ENCODE measurements around the gene BDH1. TPM values are rescaled to one million over a fixed set of nuclear protein-coding genes. Genes with fewer than 3 reads are reported as not detected.

BDH1 gene
- total RNA-seq, 1 donor from 2014 or later, result not detected

DNA sequence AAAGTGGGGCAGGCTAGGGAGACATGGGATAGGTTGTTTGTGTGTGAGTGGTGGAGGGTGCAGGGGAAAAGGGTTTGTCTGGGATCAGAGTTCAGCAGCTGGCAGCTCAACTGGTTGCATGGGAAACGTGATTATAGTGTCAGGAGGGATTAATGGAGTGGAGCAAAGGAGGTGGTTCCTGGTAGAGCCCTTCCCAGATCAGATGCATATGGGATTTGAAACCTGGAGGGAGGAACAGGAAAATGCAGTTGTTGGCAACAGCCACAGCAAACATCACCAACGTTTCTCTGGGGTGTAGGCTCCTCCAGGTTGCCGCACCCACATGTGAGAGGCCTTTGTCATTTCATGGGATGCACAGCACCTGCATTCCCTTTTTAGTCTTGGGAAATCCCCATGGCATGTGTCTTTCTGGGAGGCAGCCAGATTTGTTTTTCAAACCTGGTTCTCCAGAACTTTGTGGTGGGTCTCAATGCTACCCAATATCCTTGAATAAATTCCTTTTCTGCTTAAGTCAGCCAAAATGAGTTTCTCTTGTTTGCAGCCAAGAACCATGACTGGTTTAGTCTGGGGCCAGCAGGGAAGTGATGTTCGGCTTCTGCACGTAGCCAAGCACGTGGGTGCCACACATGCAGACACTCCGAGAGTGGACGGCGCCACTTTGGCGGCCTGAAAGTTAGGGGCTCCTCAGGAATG, 61.3 kb downstream of the BDH1 start:
- H3K27me3 ChIP-seq, result no peaks in the 10 kb centered on the region
- intact Hi-C loops (cut with DNase I), result no loop called here
- TF ChIP-seq, protein P1, sequence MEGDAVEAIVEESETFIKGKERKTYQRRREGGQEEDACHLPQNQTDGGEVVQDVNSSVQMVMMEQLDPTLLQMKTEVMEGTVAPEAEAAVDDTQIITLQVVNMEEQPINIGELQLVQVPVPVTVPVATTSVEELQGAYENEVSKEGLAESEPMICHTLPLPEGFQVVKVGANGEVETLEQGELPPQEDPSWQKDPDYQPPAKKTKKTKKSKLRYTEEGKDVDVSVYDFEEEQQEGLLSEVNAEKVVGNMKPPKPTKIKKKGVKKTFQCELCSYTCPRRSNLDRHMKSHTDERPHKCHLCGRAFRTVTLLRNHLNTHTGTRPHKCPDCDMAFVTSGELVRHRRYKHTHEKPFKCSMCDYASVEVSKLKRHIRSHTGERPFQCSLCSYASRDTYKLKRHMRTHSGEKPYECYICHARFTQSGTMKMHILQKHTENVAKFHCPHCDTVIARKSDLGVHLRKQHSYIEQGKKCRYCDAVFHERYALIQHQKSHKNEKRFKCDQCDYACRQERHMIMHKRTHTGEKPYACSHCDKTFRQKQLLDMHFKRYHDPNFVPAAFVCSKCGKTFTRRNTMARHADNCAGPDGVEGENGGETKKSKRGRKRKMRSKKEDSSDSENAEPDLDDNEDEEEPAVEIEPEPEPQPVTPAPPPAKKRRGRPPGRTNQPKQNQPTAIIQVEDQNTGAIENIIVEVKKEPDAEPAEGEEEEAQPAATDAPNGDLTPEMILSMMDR (IDR thresholded peaks at IDR 0.05), result no peak
- no peaks in the 10 kb centered on the region for H3K36me3 ChIP-seq
- no peaks in the 10 kb centered on the region for H3K9me3 ChIP-seq
- no peak overlapping the region for H3K4me3 ChIP-seq
- H3K4me1 ChIP-seq, result peaks cover 3 to 16% of the 10 kb centered on the region in 2 donors
- no peak overlapping the region for H3K27ac ChIP-seq
- DNase-seq (ENCODE audit: low spot score in 2 of 2), result no peak

DNA sequence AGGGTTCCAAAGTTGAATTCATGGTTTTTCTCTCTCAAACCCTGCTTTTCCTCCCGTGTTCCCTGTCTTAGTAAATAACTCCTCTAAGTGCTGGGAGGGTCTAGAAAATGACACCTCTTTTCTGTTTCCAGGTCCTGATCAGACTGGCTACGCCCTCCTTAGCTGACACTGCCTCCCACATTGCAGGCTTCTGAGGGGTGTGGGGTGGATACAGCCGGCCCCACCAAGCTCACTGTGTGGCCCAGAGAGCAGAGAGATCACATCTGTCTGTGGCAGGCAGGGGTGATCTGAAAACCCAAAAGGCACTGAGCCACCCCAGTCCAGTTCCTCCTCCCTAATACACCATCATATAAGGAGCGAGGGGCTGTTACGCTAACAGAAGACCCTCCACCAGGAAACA, 62.7 kb downstream of the BDH1 start:
- no peak overlapping the region for H3K4me3 ChIP-seq
- no peaks in the 10 kb centered on the region for H3K27me3 ChIP-seq
- intact Hi-C loops (cut with DNase I), result no loop called here
- DNase-seq (ENCODE audit: low spot score in 2 of 2), result no peak
- no peaks in the 10 kb centered on the region for H3K9me3 ChIP-seq
- H3K36me3 ChIP-seq, result no peaks in the 10 kb centered on the region
- peaks cover 3 to 16% of the 10 kb centered on the region in 2 donors for H3K4me1 ChIP-seq
- TF ChIP-seq, protein P1 (IDR thresholded peaks at IDR 0.05), result no peak
- no peak overlapping the region for H3K27ac ChIP-seq

DNA sequence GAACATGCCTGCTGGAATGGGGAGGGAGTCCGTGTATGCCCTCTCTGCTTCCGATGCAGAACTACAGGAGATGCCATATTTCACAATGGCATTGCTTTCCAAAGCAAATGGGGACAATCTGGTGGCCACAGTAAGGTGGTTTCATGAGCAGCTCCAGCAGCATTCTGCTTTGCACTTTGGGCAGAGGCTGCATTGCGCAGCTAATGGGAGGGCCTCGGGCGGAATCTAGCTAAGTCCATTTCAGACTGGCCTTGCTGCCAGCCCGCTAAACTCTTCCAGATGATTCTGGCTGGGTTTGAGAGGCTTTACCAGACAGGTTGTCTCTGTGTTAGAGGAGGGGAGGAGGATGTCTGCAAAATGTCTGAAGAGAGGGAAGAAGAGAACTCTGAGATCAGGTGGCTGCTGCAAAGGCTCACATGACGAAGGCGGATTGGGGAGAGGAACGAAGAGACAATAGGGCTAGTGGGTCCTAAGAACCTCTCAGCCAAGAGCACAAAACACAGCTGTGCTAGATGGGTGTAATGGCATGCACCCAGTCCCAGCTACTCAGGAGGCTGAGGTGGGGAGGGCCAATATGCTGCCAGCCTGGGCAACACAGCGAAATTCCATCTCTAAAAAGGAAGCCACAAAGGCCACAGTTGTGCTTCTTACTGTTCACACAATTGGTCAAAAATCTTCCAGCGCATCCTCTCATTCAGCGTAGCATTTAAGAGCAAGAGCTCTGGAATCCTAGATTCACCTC, 63.7 kb downstream of the BDH1 start:
- Histone ChIP-seq H3K9me3 (no peaks in the 10 kb centered on the region), H3K27me3 (no peaks in the 10 kb centered on the region), H3K4me1 (peaks cover 3 to 16% of the 10 kb centered on the region in 2 donors), H3K36me3 (no peaks in the 10 kb centered on the region), H3K27ac (no peak overlapping the region), H3K4me3 (no peak overlapping the region)
- DNase-seq (ENCODE audit: low spot score in 2 of 2), result no peak
- intact Hi-C loops (cut with DNase I), result no loop called here
- TF ChIP-seq, protein P1 (IDR thresholded peaks at IDR 0.05), result no peak

DNA sequence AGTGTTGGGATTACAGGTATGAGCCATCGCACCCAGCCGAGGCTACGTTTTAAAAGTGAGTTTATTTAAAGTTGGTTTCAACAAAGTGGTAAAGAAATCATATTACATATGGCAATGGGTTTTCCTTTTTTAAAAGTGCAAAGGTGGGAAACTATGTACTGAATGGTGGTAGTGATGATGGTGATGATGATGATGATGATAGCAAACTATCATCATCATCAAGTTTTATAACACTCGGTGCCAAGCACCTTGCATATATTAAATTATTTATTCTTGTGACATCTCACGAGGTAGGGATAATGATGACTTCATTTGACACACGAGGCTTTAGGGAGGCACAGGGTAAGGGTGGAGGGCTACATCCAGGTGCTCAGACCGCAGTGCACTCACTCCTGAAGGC, 64.3 kb downstream of the BDH1 start:
- Histone ChIP-seq H3K36me3 (no peaks in the 10 kb centered on the region), H3K9me3 (no peaks in the 10 kb centered on the region), H3K4me1 (peaks cover 3 to 13% of the 10 kb centered on the region in 2 donors), H3K4me3 (no peak overlapping the region), H3K27me3 (no peaks in the 10 kb centered on the region), H3K27ac (no peak overlapping the region)
- intact Hi-C loops (cut with DNase I), result no loop called here
- no peak for DNase-seq (ENCODE audit: low spot score in 2 of 2)
- TF ChIP-seq, protein P1 (IDR thresholded peaks at IDR 0.05), result no peak

DNA sequence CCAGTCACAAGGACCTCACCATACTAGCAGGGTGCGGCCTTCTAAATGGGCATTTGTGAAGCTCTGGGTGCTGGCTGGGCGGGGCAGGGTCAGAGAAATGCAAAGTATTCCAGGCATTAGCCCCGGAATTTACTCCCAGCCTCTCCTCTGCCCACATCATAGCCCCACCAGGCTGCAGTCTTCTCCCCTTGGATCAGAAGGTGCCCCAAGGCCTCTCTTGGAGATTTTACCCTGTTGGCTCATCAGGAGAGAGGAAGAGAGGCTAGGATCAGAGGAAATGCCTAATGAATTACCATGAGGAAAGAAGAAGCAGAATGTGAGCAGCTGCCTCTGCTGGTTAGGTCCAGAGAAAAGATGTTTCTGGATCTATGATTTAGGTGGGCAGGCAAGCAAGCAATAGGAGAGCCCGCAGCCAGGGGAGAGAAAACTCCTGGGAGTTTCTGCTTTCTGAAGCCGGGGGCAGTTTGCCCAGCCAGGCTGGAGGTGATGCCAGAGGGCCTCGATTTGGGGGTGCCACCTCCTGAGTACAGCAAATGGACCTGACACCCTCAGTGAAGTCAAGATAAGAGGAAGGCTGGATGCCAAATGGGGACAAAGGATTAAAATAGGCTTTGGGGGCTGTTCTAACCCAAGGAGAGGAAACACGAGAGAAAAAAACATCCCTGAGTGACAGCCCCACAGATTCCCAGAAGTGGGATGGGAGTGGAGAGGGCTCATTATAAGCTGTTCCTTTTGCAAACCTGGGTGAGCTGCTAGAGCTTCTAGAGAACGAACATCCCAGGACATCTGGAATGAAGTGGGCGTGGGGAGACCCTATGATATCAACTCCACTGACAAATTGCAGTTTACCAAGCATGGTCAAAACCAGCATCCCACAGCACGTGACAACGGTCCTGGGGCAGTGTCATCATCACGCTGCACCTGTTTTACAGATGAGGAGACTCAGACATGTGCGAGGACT, 65.4 kb downstream of the BDH1 start:
- H3K36me3 ChIP-seq, result no peaks in the 10 kb centered on the region
- TF ChIP-seq, protein P1 (IDR thresholded peaks at IDR 0.05), result no peak
- H3K9me3 ChIP-seq, result no peaks in the 10 kb centered on the region
- intact Hi-C loops (cut with DNase I), result no loop called here
- no peaks in the 10 kb centered on the region for H3K27me3 ChIP-seq
- peaks cover 0 to 5% of the 10 kb centered on the region in 2 donors for H3K4me1 ChIP-seq
- DNase-seq (ENCODE audit: low spot score in 2 of 2), result no peak
- H3K27ac ChIP-seq, result no peak overlapping the region
- H3K4me3 ChIP-seq, result no peak overlapping the region
